Measurements from ENCODE around the gene ZFPM1. TPM values are rescaled to one million over a fixed set of nuclear protein-coding genes. Genes with fewer than 3 reads are reported as not detected.

Gene ZFPM1
- total RNA-seq, 6 experiments from 2014 or later = 4.5 to 6.4 (median 5.1) TPM

GRCh38 chr16:88479793-88480760, 27.0 kb downstream of the ZFPM1 start:
- no peak for DNase-seq
- no peaks in the 10 kb centered on the region for H3K9me3 Mint-ChIP-seq
- no peak for TF ChIP-seq CTCF (IDR thresholded peaks at IDR 0.05)
- no peak overlapping the region for H3K4me3 Mint-ChIP-seq
- no peak overlapping the region for H3K27ac Mint-ChIP-seq
- H3K4me1 Mint-ChIP-seq (ENCODE audit: low read depth) = no peaks in the 10 kb centered on the region
- H3K27me3 Mint-ChIP-seq (ENCODE audit: insufficient read depth) = no peaks in the 10 kb centered on the region
- H3K36me3 Mint-ChIP-seq (ENCODE audit: low read depth) = no peaks in the 10 kb centered on the region

- Mint-ChIP-seq H3K4me3 (no peak overlapping the region), H3K27me3 (ENCODE audit: insufficient read depth) (no peaks in the 10 kb centered on the region), H3K27ac (no peak overlapping the region), H3K36me3 (ENCODE audit: low read depth) (no peaks in the 10 kb centered on the region), H3K4me1 (ENCODE audit: low read depth) (no peaks in the 10 kb centered on the region), H3K9me3 (no peaks in the 10 kb centered on the region)
- TF ChIP-seq CTCF (IDR thresholded peaks at IDR 0.05) = no peak
- no peak for DNase-seq
Observed at GRCh38 chr16:88480829-88481228, 27.7 kb downstream of the ZFPM1 start.

GRCh38 chr16:88481851-88482250, 28.8 kb downstream of the ZFPM1 start:
- Mint-ChIP-seq H3K36me3 (ENCODE audit: low read depth) (no peaks in the 10 kb centered on the region), H3K27ac (no peak overlapping the region), H3K4me3 (no peak overlapping the region), H3K4me1 (ENCODE audit: low read depth) (no peaks in the 10 kb centered on the region), H3K9me3 (no peaks in the 10 kb centered on the region), H3K27me3 (ENCODE audit: insufficient read depth) (no peaks in the 10 kb centered on the region)
- no peak for TF ChIP-seq CTCF (IDR thresholded peaks at IDR 0.05)
- DNase-seq = no peak

- TF ChIP-seq CTCF (IDR thresholded peaks at IDR 0.05) = no peak
- Mint-ChIP-seq H3K9me3 (no peaks in the 10 kb centered on the region), H3K4me1 (ENCODE audit: low read depth) (no peaks in the 10 kb centered on the region), H3K27ac (no peak overlapping the region), H3K27me3 (ENCODE audit: insufficient read depth) (no peaks in the 10 kb centered on the region), H3K36me3 (ENCODE audit: low read depth) (no peaks in the 10 kb centered on the region), H3K4me3 (no peak overlapping the region)
- no peak for DNase-seq
Observed at GRCh38 chr16:88482630-88483391, 29.7 kb downstream of the ZFPM1 start.

GRCh38 chr16:88483392-88483641, 30.2 kb downstream of the ZFPM1 start:
- DNase-seq = no peak
- Mint-ChIP-seq H3K4me1 (ENCODE audit: low read depth) (no peaks in the 10 kb centered on the region), H3K27me3 (ENCODE audit: insufficient read depth) (no peaks in the 10 kb centered on the region), H3K27ac (no peak overlapping the region), H3K4me3 (no peak overlapping the region), H3K36me3 (ENCODE audit: low read depth) (no peaks in the 10 kb centered on the region), H3K9me3 (no peaks in the 10 kb centered on the region)
- TF ChIP-seq CTCF (IDR thresholded peaks at IDR 0.05) = no peak
